Activated CD8-positive, alpha-beta memory T cell treated with anti-CD3 and anti-CD28 coated beads for 48 hours (primary cell): ENCODE measurements around the gene DCTN2.
"Not testable (repeated sequence)": the region's sequence is repeated elsewhere in the genome, so short reads cannot be mapped to it uniquely, and the experiment has no call there.

Source experiments
- DNase-seq, 3 experiments: peaks; one replicate each; pipeline ENCODE4 v3.0.0-alpha.2; 2020; ENCODE audit warnings: low read depth in 2 of 3, low spot score in 2 of 3

The DCTN2 gene

DNA sequence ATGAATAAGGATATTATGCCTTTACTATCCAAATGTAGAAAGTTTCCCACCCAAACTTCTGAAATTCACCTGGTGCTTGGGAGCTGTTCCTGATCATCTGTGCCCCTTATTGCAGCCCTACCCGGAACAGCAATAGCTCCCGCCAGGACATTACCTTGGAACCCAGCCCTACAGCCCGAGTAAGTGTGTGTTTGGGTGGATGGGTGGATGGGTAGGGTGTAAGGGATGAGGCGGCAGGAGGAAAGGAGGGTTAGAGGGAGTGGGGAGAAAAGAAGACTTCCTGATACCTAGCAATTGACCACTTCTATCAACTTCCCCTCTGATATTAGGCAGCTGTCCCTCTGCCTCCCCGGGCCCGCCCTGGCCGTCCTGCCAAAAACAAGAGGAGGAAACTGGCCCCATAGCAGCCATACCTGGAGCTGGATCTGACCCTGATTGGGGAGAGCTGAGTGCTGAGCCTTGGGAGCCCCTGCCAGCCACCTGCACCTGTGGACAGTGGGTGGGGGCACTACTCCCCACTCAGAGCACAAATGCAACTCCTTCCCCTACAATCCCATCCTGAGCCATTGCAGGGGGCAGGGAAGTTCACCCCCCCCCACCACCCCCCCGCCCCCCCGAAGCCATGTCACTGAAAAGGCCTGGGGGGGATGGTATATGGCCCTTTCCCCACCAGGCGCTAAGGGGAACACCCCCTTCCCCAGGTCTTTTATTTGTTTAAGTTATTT is 18.0 kb downstream of the DCTN2 start:
- DNase-seq = no peak

GRCh38 chr12:57528176-57528575 is 18.8 kb downstream of the DCTN2 start:
- no peak for DNase-seq

DNA sequence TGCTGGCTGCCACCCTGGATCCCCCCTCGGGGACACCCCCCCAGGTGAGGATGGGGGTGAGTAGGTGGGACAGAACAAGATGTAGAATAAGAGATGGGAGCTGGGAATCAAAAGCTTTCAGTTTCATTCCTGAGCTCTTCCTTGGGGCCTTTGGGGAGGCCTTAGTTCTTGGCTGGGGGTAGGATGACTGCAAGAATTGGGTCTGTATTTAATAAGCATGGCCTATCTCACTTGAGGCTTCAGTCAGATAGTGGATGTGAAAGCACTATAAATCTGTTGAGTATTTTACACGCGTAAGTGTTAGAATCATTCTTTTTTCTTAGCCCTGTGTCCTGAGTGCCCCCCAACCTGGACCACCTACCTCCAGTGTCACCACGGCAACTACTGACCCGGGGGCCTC is 19.8 kb downstream of the DCTN2 start:
- no peak for DNase-seq

DNA sequence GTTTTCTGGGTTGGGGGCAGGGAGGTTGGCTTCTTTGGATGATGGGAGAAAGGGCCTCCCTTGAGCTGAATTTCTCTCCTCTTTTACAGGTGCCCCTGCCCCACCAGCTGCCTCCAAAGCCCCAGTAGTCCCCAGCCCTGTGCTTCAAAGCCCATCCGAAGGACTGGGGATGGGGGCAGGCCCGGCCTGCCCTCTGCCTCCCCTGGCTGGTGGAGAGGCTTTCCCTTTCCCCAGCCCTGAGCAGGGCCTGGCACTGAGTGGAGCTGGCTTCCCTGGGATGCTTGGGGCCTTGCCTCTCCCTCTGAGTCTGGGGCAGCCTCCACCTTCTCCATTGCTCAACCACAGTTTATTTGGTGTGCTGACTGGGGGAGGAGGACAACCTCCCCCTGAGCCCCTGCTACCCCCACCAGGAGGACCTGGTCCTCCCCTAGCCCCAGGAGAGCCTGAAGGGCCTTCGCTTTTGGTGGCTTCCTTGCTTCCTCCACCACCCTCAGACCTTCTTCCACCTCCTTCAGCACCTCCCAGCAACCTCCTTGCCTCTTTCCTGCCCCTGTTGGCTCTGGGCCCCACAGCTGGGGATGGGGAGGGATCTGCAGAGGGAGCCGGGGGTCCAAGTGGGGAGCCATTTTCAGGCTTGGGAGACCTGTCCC is 20.4 kb downstream of the DCTN2 start:
- DNase-seq = no peak

GRCh38 chr12:57525615-57526383 is 21.2 kb downstream of the DCTN2 start:
- DNase-seq = no peak

DNA sequence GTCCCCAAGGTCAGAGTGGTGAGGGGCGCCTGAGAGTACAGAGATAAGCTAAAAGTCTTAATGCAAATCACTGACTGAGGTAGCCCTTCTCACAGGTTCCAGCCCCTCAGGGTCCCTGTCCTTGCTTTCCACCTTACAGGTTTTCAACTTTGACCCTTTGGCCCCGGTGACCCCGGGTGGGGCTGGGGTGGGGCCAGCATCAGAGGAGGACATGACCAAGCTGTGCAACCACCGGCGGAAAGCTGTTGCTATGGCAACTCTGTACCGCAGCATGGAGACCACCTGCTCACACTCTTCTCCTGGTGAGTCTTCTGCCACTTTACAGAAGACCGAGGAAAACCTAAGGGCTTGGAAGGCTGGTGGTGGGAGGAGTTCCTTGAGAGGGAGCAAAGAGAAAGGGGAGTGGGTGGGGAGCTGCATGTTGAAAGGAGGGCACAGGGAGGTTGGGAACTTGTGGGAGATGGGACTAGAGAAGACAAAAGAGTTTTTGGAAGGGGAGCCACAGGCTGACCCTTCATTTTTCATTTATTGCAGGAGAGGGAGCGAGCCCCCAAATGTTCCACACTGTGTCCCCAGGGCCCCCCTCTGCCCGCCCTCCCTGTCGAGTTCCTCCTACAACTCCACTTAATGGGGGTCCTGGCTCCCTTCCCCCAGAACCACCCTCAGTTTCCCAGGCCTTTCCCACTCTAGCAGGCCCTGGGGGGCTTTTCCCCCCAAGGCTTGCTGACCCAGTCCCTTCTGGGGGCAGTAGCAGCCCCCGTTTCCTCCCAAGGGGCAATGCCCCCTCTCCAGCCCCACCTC is 22.0 kb downstream of the DCTN2 start:
- no peak for DNase-seq

DNA sequence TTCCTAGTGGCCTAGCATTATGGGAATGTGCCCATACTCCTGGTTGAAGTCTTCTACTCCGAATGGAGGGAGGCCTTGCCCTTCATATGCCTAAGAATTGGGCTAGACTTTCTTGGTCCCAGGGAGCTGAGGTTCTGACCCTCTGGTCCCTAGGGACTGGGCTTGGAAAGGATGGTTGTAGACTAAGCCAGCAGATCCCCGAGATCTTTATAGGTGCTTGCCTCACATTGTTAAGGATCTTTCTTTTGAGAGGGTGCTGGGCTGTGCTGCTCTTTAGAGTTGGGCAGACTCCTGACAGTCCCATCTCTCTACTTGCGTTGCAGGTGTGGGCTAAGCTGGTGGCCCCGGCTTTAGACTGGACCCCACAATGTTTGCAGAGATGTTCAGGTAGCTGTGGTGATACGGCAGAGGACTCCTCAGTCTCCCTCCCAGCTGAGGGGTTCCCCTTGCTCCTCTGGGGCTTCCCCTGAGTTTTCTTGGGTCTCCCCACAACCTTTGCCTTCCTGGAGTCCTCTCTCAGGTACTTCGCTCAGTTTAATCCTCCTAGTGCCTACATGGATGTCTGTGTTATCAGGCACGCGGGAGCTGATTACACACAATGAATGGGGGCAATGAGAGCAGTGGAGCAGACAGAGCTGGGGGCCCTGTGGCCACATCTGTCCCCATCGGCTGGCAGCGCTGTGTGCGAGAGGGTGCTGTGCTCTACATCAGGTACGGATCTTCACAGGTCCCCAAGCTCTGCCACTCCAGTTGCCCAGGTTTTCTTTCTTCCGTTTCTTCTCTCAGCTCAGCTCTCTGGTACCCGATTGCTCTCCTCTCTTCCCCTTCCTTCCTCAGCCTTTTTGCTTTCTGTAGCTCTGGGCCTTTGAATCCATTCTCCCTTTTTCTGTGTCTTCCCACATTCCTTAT is 23.0 kb downstream of the DCTN2 start:
- no peak for DNase-seq

- DNase-seq = no peak
These were observed 23.9 kb downstream of the DCTN2 start for GRCh38 chr12:57522887-57523705.

GRCh38 chr12:57522011-57522886 is 24.7 kb downstream of the DCTN2 start, which contains the start of gene MBD6:
MBD6 (plus strand) TSS chr12:57522824; CDS start chr12:57524304, 1,480 bp downstream.
- peak in 2 of 3 experiments; percentile 87 for DNase-seq

DNA sequence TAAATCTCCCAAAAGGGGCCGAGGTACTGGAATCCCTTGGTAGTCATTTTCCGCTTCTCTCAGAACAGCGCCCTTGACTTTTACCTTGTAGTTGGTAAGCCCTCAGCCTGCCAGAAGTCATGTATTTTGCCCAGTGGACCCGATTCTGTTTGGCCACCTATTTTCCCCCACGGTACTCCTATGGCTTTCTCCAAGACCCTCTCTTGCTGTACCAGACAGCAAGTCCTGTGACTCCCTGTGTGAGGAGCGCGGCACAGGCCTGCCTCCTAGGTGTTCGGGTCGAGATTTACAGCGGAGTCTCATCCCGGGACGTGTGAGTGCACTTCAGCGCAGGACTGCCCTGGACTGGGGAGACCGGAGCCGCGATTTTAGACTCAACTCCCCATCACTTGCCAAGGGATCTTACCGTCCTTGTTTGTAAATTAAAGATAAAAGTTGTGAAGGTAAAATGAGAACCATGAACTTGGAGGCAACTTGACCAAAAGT is 25.4 kb downstream of the DCTN2 start:
- DNase-seq = no peak

DNA sequence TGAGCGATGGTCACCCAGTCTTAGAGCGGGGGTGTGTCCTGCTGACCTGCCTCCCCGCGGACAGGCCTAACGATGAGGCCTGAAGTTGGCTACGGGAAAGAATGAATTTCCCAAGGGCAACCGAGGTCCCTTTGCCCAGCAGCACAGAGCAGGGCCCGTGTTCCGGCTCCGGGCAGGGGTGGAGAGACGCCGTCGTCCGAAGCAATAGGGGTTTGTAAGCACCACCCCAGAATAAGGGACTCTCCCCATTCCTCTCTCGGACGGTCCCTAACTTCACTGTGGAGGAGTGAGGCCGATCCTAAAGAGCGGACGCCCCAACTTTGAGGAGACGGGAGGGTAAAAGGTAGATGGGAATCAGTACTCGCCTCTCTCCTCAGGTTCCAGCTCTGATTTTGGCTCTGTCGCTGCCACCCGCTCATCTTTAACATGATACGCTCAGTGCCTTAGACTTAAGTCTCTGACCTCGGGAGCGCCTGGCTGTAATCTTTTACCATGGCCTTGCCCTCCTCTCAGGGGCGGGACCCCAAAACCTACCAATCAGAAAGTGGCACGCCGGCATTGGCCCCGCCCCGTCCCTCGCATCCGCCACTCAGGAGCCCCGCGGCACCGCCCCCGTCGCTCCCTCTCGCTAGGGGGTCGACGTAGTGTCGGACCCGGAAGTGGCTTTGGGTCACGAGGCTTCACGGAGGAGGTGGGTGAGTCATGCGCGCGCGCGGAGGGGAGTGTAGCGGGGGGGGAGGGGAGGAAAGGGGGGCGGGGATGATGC is 26.8 kb downstream of the DCTN2 start, which contains the start of gene DDIT3:
DDIT3 (minus strand) TSS at position 462 of the 766 bp plus-strand sequence. CDS start 3,108 bp downstream, outside the sequence.
- peak; percentile 97 to 100 (median 98) for DNase-seq

- DNase-seq = peak in 1 of 3 experiments; percentile 34
These were observed 27.3 kb downstream of the DCTN2 start for GRCh38 chr12:57519796-57520052.

DNA sequence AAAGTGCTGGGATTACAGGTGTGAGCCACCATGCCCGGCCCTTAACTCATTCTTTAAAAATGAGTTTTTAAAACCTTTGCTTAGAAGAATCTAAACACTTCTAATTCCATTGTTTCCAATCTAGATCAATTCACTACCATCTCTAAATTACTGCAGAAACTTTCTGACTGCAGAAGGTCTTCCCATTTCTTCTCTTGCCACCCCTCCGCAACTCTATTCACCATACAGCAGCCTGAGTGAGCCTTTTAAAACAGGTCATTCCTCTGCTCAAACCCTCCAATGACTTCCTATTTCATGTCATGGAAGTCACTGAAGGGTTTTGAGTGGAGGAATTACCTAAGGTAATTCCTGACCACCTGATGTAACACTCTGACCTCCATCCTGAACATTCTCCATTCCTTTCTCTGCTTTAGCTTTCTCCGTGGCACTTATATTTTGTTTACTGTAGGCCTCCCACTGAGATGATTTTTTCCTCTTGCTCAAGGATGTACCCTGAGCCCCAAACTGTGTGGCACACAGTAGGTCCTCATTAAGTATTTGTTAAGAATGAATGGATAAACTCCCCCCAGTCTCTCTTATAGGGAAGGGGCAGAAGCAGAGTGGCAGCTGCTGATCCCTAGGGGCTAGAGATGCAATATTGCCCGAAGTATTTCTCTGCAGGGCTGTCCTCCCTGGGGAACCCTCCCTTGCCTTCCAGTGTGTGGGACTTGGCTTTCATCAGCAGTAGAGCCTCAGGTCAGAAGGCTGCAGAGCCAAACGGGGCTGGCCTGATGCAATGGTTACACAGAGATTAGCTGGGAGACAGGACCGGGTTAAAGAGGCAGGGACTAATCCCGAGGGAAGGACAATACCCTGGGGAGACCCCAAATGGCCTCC is 27.8 kb downstream of the DCTN2 start:
- DNase-seq = no peak

DNA sequence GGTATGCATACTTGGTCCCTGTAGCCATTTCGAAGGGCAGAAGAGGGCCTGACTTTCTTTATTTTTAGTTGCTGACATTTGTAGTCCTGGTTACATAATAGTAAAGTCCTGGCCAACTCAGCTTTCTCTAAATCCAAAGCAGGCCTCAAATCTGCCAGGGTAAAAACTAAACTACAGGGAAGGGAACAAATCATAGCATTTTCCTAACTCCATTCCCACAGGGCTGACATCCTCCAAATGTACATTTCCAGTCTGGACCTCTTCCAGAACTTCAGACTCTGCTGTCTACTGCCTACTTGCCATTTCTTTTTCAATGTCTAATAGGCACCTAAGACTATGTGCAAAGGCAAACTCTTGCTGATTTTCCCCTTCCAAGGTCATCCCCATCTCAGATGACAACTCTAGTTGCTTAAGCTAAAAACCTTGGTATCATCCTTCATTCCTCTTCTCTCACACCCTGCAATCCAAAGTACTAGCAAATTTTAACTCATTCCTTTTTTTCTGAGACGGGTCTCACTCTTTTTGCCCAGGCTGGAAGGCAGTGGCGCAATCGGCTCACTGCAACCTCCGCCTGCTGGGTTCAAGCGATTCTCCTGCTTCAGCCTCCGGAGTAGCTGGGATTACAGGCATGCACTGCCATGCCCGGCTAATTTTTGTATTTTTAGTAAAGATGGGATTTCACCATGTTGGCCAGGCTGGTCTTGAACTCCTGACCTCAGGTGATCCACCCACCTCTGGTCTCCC is 28.6 kb downstream of the DCTN2 start:
- no peak for DNase-seq

GRCh38 chr12:57517718-57518117 is 29.3 kb downstream of the DCTN2 start:
- DNase-seq = not testable (repeated sequence)

DNA sequence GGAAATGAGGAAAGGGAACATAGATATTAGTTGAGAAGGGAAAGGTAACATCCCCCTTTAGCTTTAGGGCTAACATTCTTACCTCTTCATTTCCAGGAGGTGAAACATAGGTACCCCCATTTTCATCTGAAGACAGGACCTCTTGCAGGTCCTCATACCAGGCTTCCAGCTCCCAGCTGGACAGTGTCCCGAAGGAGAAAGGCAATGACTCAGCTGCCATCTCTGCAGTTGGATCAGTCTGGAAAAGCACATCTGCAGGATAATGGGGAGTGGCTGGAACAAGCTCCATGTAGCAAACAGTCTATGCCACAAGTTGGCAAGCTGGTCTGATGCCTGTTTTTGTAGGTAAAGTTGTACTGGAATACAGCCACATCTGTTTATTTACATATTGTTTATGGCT is 29.8 kb downstream of the DCTN2 start:
- no peak for DNase-seq
